HEK293 (cell line): ENCODE results near the gene SF3B3.

Source experiments
- CTCF ChIA-PET: fragments of 350-600 bp; formaldehyde crosslinking; extraction: SDS; loops from one replicate; lab custom pipeline; 2021; ENCODE audit warnings: antibody characterized with exemption; lab: Yijun Ruan, JAX
- POLR2A ChIA-PET: fragments of 300-600 bp; formaldehyde crosslinking; extraction: SDS; loops from one replicate; lab custom pipeline; 2020; ENCODE audit warnings: antibody characterized with exemption, inconsistent platforms; lab: Yijun Ruan, JAX
- H3K27ac ChIP-seq: fragments of 200-500 bp; sonication (Bioruptor generic); 2 replicates; pipeline ENCODE4 v1.5.1; 2014; ENCODE audit warnings: low read depth, low read length, control low read depth, inconsistent platforms; ENCODE audit errors: extremely low read depth
- H3K36me3 ChIP-seq, 2 experiments: fragments of 200-500 bp in 1 of 2; sonication (Bioruptor generic) in 1 of 2; 1 replicate in 1 of 2; 2 replicates in 1 of 2; pipeline ENCODE4 v1.5.1; 2014 to 2017; ENCODE audit warnings: inconsistent platforms in 2 of 2, low read length in 2 of 2; ENCODE audit not compliant: control insufficient read depth in 2 of 2, insufficient read depth in 1 of 2
- H3K4me1 ChIP-seq: fragments of 200-500 bp; sonication (Bioruptor generic); 2 replicates; pipeline ENCODE4 v1.5.1; 2014; ENCODE audit warnings: mild to moderate bottlenecking, low read length, inconsistent platforms; ENCODE audit not compliant: control insufficient read depth, insufficient read depth
- H3K4me3 ChIP-seq: 2 replicates; pipeline ENCODE4 v1.5.1; 2011; ENCODE audit warnings: low read depth, mild to moderate bottlenecking, control low read depth, low read length, moderate library complexity
- H3K9me3 ChIP-seq: fragments of 200-500 bp; sonication (Bioruptor generic); 2 replicates; pipeline ENCODE4 v1.5.1; 2014; ENCODE audit warnings: low read depth, low read length, inconsistent platforms; ENCODE audit not compliant: control insufficient read depth, insufficient read depth
- BCL11A ChIP-seq: fragments of 450-650 bp; formaldehyde crosslinking; IDR thresholded peaks from 2 replicates; pipeline ENCODE4 v1.5.1; 2016; ENCODE audit warnings: low read depth, missing biosample characterization, missing genetic modification characterization
- KLF8 ChIP-seq: fragments of 450-650 bp; formaldehyde crosslinking; IDR thresholded peaks from 2 replicates; pipeline ENCODE4 v1.5.1; 2016; ENCODE audit warnings: missing biosample characterization, missing genetic modification characterization
- MEIS1 ChIP-seq: sonication (generic); formaldehyde crosslinking; IDR thresholded peaks from 2 replicates; pipeline ENCODE4 v1.8.1; 2022; ENCODE audit warnings: missing genetic modification reagents, mild to moderate bottlenecking, borderline replicate concordance
- MYNN ChIP-seq: fragments of 450-650 bp; formaldehyde crosslinking; IDR thresholded peaks from 2 replicates; pipeline ENCODE4 v1.5.1; 2016; ENCODE audit warnings: missing biosample characterization, missing genetic modification characterization, borderline replicate concordance
- SP3 ChIP-seq: fragments of 450-650 bp; formaldehyde crosslinking; IDR thresholded peaks from 2 replicates; pipeline ENCODE4 v1.5.1; 2016; ENCODE audit warnings: missing biosample characterization, missing genetic modification characterization
- ZNF157 ChIP-seq: fragments of 450-650 bp; formaldehyde crosslinking; IDR thresholded peaks from 2 replicates; pipeline ENCODE4 v1.5.1; 2016; ENCODE audit warnings: missing biosample characterization, missing genetic modification characterization
- ZNF16 ChIP-seq: fragments of 450-650 bp; formaldehyde crosslinking; IDR thresholded peaks from 2 replicates; pipeline ENCODE4 v1.5.1; 2016; ENCODE audit warnings: low read depth, missing biosample characterization, missing genetic modification characterization
- ZNF184 ChIP-seq: fragments of 450-650 bp; IDR thresholded peaks from 2 replicates; pipeline ENCODE4 v1.5.1; 2018; ENCODE audit warnings: missing biosample characterization, mild to moderate bottlenecking, missing genetic modification characterization
- ZNF529 ChIP-seq: fragments of 450-650 bp; formaldehyde crosslinking; IDR thresholded peaks from 2 replicates; pipeline ENCODE4 v1.5.1; 2017; ENCODE audit warnings: missing genetic modification characterization, missing biosample characterization; ENCODE audit not compliant: insufficient replicate concordance
- ZNF548 ChIP-seq: fragments of 450-650 bp; formaldehyde crosslinking; IDR thresholded peaks from 2 replicates; pipeline ENCODE4 v1.5.1; 2016; ENCODE audit warnings: missing biosample characterization, missing genetic modification characterization
- ZNF600 ChIP-seq: fragments of 450-650 bp; formaldehyde crosslinking; IDR thresholded peaks from 2 replicates; pipeline ENCODE4 v1.5.1; 2016; ENCODE audit warnings: missing biosample characterization, missing genetic modification characterization
- TF ChIP-seq, protein P1 (sequence below): fragments of 450-650 bp; formaldehyde crosslinking; IDR thresholded peaks from 2 replicates; pipeline ENCODE4 v1.5.1; 2016; ENCODE audit warnings: missing biosample characterization, missing genetic modification characterization, borderline replicate concordance
- TF ChIP-seq, protein P2 (sequence below): fragments of 450-650 bp; formaldehyde crosslinking; IDR thresholded peaks from 2 replicates; pipeline ENCODE4 v1.5.1; 2016; ENCODE audit warnings: missing biosample characterization, missing genetic modification characterization
- TF ChIP-seq, protein P3 (sequence below): IDR thresholded peaks from 2 replicates; pipeline ENCODE4 v1.6.1; 2011; ENCODE audit warnings: mild to moderate bottlenecking, low read depth, low read length, borderline replicate concordance
- TF ChIP-seq, protein P4 (sequence below): fragments of 450-650 bp; formaldehyde crosslinking; IDR thresholded peaks from 2 replicates; pipeline ENCODE4 v1.5.1; 2016; ENCODE audit warnings: missing biosample characterization, missing genetic modification characterization, low read depth
- TF ChIP-seq, protein P5 (sequence below): fragments of 450-650 bp; formaldehyde crosslinking; IDR thresholded peaks from 2 replicates; pipeline ENCODE4; 2016; ENCODE audit warnings: missing biosample characterization, missing genetic modification characterization

Gene SF3B3

DNA sequence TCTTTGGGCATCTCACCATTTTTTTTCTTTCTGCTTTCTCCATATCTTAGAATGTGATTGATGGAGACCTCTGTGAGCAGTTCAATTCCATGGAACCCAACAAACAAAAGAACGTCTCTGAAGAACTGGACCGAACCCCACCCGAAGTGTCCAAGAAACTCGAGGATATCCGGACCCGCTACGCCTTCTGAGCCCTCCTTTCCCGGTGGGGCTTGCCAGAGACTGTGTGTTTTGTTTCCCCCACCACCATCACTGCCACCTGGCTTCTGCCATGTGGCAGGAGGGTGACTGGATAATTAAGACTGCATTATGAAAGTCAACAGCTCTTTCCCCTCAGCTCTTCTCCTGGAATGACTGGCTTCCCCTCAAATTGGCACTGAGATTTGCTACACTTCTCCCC is 48.0 kb downstream of the SF3B3 start:
- Histone ChIP-seq H3K27ac (no peak overlapping the region), H3K4me1 (no peaks in the 10 kb centered on the region), H3K36me3 (peaks cover 38 to 88% of the 10 kb centered on the region in 2 experiments; a peak in 2 of 3 replicates), H3K4me3 (no peak overlapping the region), H3K9me3 (no peaks in the 10 kb centered on the region)
- TF ChIP-seq MEIS1 (no peak), ZNF529 (no peak), ZNF184 (tag by site-specific recombination) (no peak), SP3 (no peak), MYNN (tag by site-specific recombination) (no peak), ZNF548 (tag by site-specific recombination) (no peak), KLF8 (tag by site-specific recombination) (no peak), ZNF600 (no peak), ZNF16 (tag by site-specific recombination) (no peak), ZNF157 (tag by site-specific recombination) (no peak), BCL11A (no peak)
- TF ChIP-seq, protein P1, sequence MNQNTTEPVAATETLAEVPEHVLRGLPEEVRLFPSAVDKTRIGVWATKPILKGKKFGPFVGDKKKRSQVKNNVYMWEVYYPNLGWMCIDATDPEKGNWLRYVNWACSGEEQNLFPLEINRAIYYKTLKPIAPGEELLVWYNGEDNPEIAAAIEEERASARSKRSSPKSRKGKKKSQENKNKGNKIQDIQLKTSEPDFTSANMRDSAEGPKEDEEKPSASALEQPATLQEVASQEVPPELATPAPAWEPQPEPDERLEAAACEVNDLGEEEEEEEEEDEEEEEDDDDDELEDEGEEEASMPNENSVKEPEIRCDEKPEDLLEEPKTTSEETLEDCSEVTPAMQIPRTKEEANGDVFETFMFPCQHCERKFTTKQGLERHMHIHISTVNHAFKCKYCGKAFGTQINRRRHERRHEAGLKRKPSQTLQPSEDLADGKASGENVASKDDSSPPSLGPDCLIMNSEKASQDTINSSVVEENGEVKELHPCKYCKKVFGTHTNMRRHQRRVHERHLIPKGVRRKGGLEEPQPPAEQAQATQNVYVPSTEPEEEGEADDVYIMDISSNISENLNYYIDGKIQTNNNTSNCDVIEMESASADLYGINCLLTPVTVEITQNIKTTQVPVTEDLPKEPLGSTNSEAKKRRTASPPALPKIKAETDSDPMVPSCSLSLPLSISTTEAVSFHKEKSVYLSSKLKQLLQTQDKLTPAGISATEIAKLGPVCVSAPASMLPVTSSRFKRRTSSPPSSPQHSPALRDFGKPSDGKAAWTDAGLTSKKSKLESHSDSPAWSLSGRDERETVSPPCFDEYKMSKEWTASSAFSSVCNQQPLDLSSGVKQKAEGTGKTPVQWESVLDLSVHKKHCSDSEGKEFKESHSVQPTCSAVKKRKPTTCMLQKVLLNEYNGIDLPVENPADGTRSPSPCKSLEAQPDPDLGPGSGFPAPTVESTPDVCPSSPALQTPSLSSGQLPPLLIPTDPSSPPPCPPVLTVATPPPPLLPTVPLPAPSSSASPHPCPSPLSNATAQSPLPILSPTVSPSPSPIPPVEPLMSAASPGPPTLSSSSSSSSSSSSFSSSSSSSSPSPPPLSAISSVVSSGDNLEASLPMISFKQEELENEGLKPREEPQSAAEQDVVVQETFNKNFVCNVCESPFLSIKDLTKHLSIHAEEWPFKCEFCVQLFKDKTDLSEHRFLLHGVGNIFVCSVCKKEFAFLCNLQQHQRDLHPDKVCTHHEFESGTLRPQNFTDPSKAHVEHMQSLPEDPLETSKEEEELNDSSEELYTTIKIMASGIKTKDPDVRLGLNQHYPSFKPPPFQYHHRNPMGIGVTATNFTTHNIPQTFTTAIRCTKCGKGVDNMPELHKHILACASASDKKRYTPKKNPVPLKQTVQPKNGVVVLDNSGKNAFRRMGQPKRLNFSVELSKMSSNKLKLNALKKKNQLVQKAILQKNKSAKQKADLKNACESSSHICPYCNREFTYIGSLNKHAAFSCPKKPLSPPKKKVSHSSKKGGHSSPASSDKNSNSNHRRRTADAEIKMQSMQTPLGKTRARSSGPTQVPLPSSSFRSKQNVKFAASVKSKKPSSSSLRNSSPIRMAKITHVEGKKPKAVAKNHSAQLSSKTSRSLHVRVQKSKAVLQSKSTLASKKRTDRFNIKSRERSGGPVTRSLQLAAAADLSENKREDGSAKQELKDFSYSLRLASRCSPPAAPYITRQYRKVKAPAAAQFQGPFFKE (tag by site-specific recombination) = no peak
- TF ChIP-seq, protein P2, sequence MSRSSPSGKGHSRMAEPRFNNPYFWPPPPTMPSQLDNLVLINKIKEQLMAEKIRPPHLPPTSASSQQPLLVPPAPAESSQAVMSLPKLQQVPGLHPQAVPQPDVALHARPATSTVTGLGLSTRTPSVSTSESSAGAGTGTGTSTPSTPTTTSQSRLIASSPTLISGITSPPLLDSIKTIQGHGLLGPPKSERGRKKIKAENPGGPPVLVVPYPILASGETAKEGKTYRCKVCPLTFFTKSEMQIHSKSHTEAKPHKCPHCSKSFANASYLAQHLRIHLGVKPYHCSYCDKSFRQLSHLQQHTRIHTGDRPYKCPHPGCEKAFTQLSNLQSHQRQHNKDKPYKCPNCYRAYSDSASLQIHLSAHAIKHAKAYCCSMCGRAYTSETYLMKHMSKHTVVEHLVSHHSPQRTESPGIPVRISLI (tag by site-specific recombination) = no peak
- TF ChIP-seq, protein P3, sequence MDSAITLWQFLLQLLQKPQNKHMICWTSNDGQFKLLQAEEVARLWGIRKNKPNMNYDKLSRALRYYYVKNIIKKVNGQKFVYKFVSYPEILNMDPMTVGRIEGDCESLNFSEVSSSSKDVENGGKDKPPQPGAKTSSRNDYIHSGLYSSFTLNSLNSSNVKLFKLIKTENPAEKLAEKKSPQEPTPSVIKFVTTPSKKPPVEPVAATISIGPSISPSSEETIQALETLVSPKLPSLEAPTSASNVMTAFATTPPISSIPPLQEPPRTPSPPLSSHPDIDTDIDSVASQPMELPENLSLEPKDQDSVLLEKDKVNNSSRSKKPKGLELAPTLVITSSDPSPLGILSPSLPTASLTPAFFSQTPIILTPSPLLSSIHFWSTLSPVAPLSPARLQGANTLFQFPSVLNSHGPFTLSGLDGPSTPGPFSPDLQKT = no peak
- TF ChIP-seq, protein P4, sequence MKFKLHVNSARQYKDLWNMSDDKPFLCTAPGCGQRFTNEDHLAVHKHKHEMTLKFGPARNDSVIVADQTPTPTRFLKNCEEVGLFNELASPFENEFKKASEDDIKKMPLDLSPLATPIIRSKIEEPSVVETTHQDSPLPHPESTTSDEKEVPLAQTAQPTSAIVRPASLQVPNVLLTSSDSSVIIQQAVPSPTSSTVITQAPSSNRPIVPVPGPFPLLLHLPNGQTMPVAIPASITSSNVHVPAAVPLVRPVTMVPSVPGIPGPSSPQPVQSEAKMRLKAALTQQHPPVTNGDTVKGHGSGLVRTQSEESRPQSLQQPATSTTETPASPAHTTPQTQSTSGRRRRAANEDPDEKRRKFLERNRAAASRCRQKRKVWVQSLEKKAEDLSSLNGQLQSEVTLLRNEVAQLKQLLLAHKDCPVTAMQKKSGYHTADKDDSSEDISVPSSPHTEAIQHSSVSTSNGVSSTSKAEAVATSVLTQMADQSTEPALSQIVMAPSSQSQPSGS (tag by site-specific recombination) = no peak
- TF ChIP-seq, protein P5, sequence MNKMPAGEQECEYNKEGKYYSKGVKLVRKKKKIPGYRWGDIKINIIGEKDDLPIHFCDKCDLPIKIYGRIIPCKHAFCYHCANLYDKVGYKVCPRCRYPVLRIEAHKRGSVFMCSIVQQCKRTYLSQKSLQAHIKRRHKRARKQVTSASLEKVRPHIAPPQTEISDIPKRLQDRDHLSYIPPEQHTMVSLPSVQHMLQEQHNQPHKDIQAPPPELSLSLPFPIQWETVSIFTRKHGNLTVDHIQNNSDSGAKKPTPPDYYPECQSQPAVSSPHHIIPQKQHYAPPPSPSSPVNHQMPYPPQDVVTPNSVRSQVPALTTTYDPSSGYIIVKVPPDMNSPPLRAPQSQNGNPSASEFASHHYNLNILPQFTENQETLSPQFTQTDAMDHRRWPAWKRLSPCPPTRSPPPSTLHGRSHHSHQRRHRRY (tag by site-specific recombination) = no peak
- CTCF ChIA-PET = no interaction called here
- POLR2A ChIA-PET = no interaction called here
